LoVo (cell line): ENCODE measurements around the gene MAGI2.
"Not testable (repeated sequence)": the region's sequence is repeated elsewhere in the genome, so short reads cannot be mapped to it uniquely, and the experiment has no call there.

Source experiments
- DNase-seq: peaks from one replicate; pipeline ENCODE4 v3.0.0-alpha.2; 2016; ENCODE audit warnings: low spot score

The MAGI2 gene

GRCh38 chr7:78296046-78296597 lies 1157.3 kb downstream of the MAGI2 start:
- DNase-seq = no peak

GRCh38 chr7:78289471-78289870 lies 1164.0 kb downstream of the MAGI2 start:
- DNase-seq = not testable (repeated sequence)

GRCh38 chr7:78284945-78285344 lies 1168.5 kb downstream of the MAGI2 start:
- DNase-seq = no peak

GRCh38 chr7:78280276-78280675 lies 1173.2 kb downstream of the MAGI2 start:
- no peak for DNase-seq

- no peak for DNase-seq
Observed at GRCh38 chr7:78279457-78279856, 1174.0 kb downstream of the MAGI2 start.

GRCh38 chr7:78279032-78279431 lies 1174.4 kb downstream of the MAGI2 start:
- DNase-seq = no peak

GRCh38 chr7:78267141-78267540 lies 1186.3 kb downstream of the MAGI2 start:
- no peak for DNase-seq

- no peak for DNase-seq
Observed at GRCh38 chr7:78265486-78265885, 1188.0 kb downstream of the MAGI2 start.

GRCh38 chr7:78265071-78265470 lies 1188.4 kb downstream of the MAGI2 start:
- no peak for DNase-seq

GRCh38 chr7:78264105-78264504 lies 1189.4 kb downstream of the MAGI2 start:
- DNase-seq = no peak

- no peak for DNase-seq
Observed at GRCh38 chr7:78261739-78262138, 1191.7 kb downstream of the MAGI2 start.

GRCh38 chr7:78261302-78261701 lies 1192.2 kb downstream of the MAGI2 start:
- DNase-seq = no peak

- DNase-seq = no peak
Observed at GRCh38 chr7:78260826-78261225, 1192.6 kb downstream of the MAGI2 start.

- DNase-seq = no peak
Observed at GRCh38 chr7:78254726-78255055, 1198.8 kb downstream of the MAGI2 start.

GRCh38 chr7:78253850-78254725 lies 1199.4 kb downstream of the MAGI2 start:
- no peak for DNase-seq

- DNase-seq = no peak
Observed at GRCh38 chr7:78248867-78249266, 1204.6 kb downstream of the MAGI2 start.

- DNase-seq = no peak
Observed at GRCh38 chr7:78247910-78248689, 1205.4 kb downstream of the MAGI2 start.

GRCh38 chr7:78240179-78240578 lies 1213.3 kb downstream of the MAGI2 start:
- DNase-seq = not testable (repeated sequence)

GRCh38 chr7:78234634-78235033 lies 1218.8 kb downstream of the MAGI2 start:
- no peak for DNase-seq

GRCh38 chr7:78232806-78233205 lies 1220.7 kb downstream of the MAGI2 start:
- DNase-seq = no peak

- DNase-seq = no peak
Observed at GRCh38 chr7:78226059-78226719, 1227.3 kb downstream of the MAGI2 start.

- no peak for DNase-seq
Observed at GRCh38 chr7:78225534-78225933, 1227.9 kb downstream of the MAGI2 start.
